Measurements from ENCODE around the gene ATP8B3.
"Not testable (repeated sequence)": the region's sequence is repeated elsewhere in the genome, so short reads cannot be mapped to it uniquely, and the experiment has no call there.

ATP8B3 gene

GRCh38 chr19:1799695-1800342 is 12.3 kb downstream of the ATP8B3 start:
- no peak overlapping the region for H3K4me3 ChIP-seq (ENCODE audit: low read depth, low read length)

DNA sequence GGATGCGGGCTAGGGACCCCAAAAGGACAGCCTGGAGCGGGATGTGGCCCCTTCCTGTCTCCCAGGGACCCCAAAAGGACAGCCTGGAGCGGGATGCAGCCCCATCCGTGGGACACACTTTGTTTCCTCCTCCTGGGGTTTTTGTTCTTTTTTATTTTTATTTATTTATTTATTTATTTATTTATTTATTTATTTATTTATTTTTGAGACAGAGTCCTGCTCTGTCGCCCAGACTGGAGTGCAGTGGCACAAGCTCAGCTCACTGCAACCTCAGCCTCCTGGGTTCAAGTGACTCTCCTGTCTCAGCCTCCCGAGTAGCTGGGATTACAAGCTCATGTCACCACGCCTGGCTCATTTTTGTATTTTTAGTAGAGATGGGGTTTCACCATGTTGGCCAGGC is 14.8 kb downstream of the ATP8B3 start:
- not testable (repeated sequence) for H3K4me3 ChIP-seq (ENCODE audit: low read depth, low read length)

- H3K4me3 ChIP-seq (ENCODE audit: low read depth, low read length): no peak overlapping the region
Measured at GRCh38 chr19:1796395-1797142, 15.5 kb downstream of the ATP8B3 start.

DNA sequence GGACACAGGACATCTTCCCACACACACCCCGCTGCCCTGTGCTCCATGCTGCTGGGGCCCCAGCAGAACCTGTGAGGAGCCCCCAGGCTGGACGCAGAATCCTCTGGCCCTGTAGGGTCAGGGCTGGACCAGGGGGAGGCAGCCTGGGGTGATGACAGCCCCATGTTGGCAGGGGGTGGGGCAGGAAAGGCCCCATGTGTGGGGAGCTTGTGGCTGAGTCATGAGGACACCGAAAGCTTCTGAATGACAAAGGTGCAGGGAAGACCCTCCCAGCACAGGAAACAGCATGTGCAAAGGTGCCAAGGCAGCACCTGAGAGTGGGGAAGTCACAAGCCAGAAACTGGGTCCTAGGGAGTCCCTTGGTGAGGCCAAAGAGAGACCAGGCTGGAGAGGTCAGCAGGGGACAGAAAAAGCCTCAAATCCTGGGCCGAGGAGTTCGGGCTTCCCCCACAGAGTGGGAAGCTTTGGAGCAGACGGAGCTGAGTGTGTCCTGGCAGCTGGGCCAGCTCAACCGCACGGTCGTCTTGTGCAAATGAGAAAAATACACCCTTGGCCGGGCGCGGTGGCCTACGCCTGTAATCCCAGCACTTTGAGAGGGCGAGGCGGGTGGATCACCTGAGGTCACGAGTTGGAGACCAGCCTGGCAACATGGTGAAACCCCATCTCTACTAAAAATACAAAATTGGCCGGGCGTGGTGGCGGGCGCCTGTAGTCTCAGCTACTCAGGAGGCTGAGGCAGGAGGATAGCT is 17.5 kb downstream of the ATP8B3 start:
- no peak overlapping the region for H3K4me3 ChIP-seq (ENCODE audit: low read depth, low read length)

DNA sequence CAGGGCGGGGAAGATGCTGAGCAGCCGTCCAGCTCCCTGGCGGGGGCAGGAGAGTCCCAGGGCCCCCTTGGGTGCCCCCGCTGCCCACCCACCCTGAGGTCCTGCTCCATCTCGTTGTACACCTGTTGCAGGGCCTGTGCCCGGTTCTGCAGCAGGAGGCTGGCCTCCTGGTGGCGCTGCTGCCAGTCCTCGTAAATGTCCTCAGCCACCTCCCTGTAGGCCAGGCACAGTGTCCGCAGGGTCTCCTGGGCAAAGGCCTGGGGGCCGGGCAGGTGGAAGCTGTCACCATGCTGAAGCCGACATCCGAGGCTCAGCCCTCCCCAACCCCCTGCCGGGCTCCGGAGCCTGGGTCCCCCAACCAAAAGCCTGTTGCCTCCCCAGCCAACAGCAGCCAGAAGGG is 20.2 kb downstream of the ATP8B3 start:
- H3K4me3 ChIP-seq (ENCODE audit: low read depth, low read length): no peak overlapping the region

DNA sequence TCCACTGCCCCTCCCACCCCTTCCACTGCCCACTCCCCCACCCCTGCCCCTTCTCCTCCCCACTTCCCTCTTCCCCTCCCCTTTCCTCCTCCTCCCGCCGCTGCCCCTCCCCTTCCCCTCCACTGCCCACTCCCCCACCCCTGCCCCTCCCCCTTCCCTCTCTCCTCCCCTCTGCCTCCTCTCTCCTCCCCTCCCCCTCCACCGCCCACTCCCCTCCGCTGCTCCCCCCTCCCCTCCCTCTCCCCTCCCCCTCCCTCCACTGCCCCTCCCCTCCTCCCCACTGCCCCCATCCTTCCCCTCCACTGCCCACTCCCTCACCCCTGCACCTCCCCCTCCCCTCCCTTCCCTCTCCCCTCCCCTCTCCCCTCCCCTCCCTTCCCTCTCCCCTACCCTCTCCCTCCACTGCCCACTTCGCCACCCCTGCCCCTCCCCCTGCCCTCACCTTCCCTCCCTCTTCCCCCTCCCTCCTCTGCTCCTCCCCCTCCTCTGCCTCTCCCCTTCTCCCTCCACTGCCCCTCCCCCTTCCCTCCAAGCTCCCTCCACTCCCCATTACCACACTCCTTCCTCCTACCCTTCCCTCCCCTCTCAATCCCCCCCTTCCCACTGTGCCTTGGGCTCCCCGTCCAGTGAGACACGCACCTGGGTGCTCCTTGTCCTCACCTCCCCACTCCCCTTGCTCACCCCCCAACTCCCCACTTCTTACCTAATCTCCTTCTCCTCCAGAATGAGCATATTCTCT is 21.9 kb downstream of the ATP8B3 start:
- H3K4me3 ChIP-seq (ENCODE audit: low read depth, low read length): no peak overlapping the region

GRCh38 chr19:1789261-1790041 is 22.6 kb downstream of the ATP8B3 start:
- no peak overlapping the region for H3K4me3 ChIP-seq (ENCODE audit: low read depth, low read length)

GRCh38 chr19:1787116-1787515 is 25.0 kb downstream of the ATP8B3 start:
- H3K4me3 ChIP-seq (ENCODE audit: low read depth, low read length): no peak overlapping the region

- no peak overlapping the region for H3K4me3 ChIP-seq (ENCODE audit: low read depth, low read length)
Measured at GRCh38 chr19:1786668-1787067, 25.4 kb downstream of the ATP8B3 start.

DNA sequence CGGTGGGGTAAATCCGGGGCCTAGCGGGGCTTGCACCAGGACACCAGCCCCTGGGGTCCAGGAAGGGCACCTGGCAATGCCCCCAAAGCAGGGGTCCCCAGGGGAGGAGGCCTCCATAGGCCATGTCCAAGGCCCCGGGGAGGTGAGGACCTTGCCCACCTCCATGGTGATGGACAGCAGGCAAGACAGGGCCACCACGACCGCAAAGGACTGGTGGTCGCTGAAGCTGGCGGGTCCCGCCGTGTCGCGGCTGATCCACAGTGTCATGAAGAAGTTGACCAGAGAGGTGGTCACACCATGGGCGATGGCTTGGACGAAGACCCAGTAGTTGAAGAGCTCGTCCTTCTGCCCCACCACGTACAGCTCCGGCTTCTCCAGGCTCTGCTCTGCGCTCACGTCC is 26.8 kb downstream of the ATP8B3 start:
- H3K4me3 ChIP-seq (ENCODE audit: low read depth, low read length): no peak overlapping the region

DNA sequence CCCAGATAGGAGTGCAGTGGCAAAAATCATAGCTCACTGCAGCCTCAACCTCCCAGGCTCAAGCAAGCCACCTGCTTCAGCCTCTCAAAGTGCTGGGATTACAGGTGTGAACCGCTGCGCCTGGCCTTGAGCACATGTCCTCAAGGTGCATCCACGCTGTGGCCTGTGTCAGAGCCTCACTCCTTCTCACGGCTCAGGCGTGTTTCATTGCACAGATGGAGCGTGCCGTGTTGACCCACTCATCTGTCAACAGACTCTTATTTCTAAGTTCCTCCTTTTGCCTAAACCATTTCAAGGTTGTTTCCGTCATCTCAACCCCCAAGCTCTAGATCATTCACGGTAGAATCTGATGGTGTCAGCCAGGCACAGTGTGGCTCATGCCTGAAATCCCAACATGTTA is 28.2 kb downstream of the ATP8B3 start:
- H3K4me3 ChIP-seq (ENCODE audit: low read depth, low read length): no peak overlapping the region

DNA sequence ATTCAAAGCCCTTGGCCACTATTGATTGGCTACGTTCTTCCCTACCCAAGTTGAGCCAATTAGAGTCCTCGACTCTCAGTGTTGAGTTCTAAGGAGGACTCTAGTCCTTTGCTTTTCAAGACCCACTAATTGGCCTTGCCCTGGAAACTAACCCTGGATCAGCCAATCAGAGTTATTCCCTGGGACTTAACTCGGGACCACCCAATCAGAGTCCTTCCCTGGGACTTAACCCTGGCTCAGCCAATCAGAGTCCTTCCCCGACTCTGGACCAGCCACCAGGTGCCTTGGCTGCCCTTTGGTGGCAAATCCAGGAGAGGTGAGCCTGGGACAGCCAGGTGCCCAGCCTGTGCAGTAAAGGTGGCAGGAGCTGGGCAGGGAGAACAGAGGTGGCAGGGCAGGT is 28.7 kb downstream of the ATP8B3 start:
- H3K4me3 ChIP-seq (ENCODE audit: low read depth, low read length): no peak overlapping the region

- H3K4me3 ChIP-seq (ENCODE audit: low read depth, low read length): no peak overlapping the region
Measured at GRCh38 chr19:1782521-1782920, 29.6 kb downstream of the ATP8B3 start.

DNA sequence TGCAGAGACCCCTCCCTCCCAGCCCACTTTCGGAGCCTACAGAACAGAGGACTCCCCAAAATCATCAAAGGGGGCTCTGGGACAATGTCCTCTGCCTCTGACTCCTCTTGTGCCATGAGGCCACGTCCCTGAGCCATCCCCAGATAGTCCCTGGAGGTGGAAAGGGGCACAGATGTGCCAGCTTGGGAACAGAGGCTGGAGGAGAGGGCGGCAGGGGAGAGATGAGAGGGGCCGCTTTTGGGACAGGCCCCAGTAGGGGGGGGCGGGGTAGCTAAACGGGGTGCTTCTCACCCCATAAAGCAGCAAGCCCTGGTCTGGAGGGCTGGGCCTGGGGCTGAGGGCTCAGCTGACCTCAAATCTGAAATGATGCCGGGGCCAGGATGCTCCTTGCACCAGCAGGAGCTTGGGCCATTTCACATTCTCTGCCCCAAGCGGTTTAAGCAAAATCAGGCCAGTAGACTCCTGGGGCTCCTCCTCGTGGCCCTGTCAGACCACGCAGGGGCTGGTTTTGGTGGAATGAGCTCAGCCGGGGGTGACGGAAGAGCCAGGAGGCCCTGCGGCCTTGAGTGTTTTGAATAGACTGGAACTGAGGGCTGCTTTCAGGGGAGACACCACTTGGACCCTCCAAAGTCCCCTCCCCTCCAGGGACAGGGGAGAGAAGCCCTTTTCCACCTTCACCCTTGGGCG is 31.7 kb downstream of the ATP8B3 start:
- no peak overlapping the region for H3K4me3 ChIP-seq (ENCODE audit: low read depth, low read length)

- H3K4me3 ChIP-seq (ENCODE audit: low read depth, low read length): no peak overlapping the region
Measured at GRCh38 chr19:1779574-1779973, 32.5 kb downstream of the ATP8B3 start.

- H3K4me3 ChIP-seq (ENCODE audit: low read depth, low read length): no peak overlapping the region
Measured at GRCh38 chr19:1777149-1777548, 34.9 kb downstream of the ATP8B3 start.

DNA sequence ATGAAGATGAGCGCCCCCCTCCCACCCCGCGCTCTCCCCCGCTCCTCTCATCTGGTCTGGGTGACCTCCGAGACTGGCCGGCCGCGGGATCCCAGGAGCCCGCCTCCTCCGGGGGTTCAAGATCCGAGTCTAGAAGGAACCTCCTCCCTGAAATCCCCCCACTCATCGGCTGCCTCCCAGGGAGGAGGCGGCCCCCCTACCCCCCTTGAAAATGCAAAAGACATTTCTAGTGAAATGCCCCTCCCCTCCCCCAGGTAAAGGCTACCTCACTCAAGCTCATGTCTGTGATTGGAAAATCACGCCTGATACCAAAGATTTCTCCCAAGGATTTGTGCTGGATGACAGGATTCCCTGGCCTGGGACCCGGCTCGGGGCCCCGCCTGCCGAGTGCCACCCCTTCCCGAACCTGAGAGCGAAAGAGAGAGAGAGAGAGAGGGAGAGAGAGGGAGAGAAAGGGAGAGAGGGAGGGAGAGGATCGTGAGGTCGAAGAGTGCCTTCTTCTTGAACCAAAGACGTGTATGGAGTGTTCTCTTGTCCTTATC is 35.4 kb downstream of the ATP8B3 start:
- H3K4me3 ChIP-seq (ENCODE audit: low read depth, low read length): no peak overlapping the region

- no peak overlapping the region for H3K4me3 ChIP-seq (ENCODE audit: low read depth, low read length)
Measured at GRCh38 chr19:1775951-1776605, 36.0 kb downstream of the ATP8B3 start.

Measured in iPS-11a (cell line).